ENCODE measurements around the gene SMIM45.

SMIM45 gene

DNA sequence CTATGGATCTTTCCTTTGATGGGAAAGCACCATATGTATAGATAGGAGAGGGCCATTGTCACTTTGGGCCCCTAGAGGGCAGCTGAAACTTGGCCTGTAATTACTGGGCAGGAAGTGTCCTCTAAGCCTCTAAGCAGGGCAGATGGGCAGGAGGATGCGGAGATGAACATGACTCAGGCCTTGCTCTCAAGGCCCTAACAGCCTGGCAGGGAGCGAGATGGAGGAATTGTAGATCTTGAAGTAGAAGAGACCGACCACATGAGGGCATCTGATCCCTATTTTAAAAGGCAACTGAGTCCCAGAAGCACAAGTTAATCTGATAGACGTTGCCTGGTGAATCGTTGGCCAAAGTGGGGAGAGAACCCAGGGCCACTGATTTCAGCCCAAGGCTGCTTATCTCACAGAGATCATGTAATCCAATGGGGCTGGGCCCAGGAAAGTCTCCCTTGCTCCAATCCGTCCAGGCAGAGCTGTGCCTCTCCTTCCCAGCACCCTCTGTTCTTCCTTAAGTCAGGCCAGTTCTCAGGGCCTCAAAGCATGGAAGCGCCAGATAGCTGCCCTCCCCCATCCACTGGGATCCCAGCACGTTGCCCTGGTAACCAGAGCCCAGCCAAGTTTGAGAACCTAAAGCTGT lies 14.8 kb downstream of the SMIM45 start:
- no peaks in the 10 kb centered on the region for H3K27me3 ChIP-seq
- H3K27ac ChIP-seq, result no peak overlapping the region
- no peak overlapping the region for H3K4me3 ChIP-seq
- TF ChIP-seq POLR2A (IDR thresholded peaks at IDR 0.05) (no peak), CTCF (IDR thresholded peaks at IDR 0.05) (peak in 1 of 4 experiments; percentile 15)
- no peaks in the 10 kb centered on the region for H3K9me3 ChIP-seq
- no peak for DNase-seq
- no peaks in the 10 kb centered on the region for H3K4me1 ChIP-seq
- H3K36me3 ChIP-seq, result no peaks in the 10 kb centered on the region
- intact Hi-C loops (cut with DNase I; ENCODE audit: low total_unique reads), result no loop called here

GRCh38 chr22:41968601-41969000 lies 16.7 kb downstream of the SMIM45 start:
- Histone ChIP-seq H3K4me1 (no peaks in the 10 kb centered on the region), H3K27ac (no peak overlapping the region), H3K4me3 (no peak overlapping the region), H3K36me3 (no peaks in the 10 kb centered on the region), H3K27me3 (no peaks in the 10 kb centered on the region), H3K9me3 (no peaks in the 10 kb centered on the region)
- TF ChIP-seq POLR2A (IDR thresholded peaks at IDR 0.05), result no peak
- no peak for TF ChIP-seq CTCF (IDR thresholded peaks at IDR 0.05)
- intact Hi-C loops (cut with DNase I; ENCODE audit: low total_unique reads), result no loop called here
- no peak for DNase-seq

DNA sequence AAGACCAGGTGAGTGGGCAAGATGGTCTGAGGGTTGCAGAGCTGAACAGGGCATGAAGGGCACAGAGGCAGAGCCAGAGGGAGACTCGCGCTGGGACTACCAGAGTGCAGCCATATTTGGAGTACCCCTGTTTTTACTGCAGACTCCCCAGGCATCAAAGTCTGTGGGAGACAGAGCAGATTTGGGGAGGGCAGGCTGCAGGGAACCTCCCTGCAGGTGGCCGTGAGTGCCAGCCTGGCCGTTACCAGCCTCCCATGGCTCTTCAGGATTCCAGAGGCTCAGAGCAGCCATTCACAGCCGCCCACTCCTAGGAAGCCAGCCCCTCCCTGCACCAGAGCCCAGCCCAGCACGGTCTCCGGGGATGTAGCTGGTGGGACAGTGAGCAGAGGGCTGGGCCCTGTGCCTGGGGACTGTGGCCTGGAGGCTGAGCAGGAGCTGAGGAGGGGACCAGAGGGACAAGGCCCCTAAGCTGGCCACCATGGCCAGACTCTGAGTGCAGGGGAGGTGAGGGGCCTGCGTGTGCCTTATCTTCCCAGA lies 17.2 kb downstream of the SMIM45 start, which contains the start of gene SEPTIN3:
Gene SEPTIN3 (plus strand): TSS at position 334 of the 537 bp plus-strand sequence. CDS start 2,050 bp downstream, outside the sequence.
- TF ChIP-seq CTCF (IDR thresholded peaks at IDR 0.05) (no peak), POLR2A (IDR thresholded peaks at IDR 0.05) (no peak)
- DNase-seq, result no peak
- no peaks in the 10 kb centered on the region for H3K36me3 ChIP-seq
- H3K4me1 ChIP-seq, result no peaks in the 10 kb centered on the region
- no peak within 1 kb of the TSS for H3K27ac ChIP-seq
- no peaks in the 10 kb centered on the region for H3K9me3 ChIP-seq
- H3K4me3 ChIP-seq, result no peak within 1 kb of the TSS
- intact Hi-C loops (cut with DNase I; ENCODE audit: low total_unique reads), result no loop called here
- no peaks in the 10 kb centered on the region for H3K27me3 ChIP-seq

DNA sequence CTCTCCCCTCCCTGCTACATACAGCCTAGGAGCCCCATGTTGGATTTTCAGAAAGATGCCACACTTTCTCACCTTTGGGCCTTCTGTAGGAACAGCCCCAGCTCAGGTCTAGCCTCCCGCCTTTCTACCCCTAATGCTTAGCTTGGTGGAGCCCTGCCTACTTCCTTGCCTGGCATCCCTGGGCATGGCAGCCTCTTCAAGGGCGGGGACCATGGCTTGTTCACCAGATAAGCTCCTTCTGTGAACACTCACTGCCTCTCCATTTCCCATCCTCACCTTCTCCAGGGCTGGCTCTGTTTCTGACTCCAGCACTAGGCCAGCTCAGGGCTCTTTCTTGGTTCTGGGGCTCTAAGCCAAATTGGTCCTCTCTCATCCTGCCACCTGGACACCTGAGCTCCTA lies 18.7 kb downstream of the SMIM45 start:
- no peaks in the 10 kb centered on the region for H3K4me1 ChIP-seq
- TF ChIP-seq CTCF (IDR thresholded peaks at IDR 0.05), result no peak
- TF ChIP-seq POLR2A (IDR thresholded peaks at IDR 0.05), result no peak
- H3K4me3 ChIP-seq, result no peak overlapping the region
- no peak overlapping the region for H3K27ac ChIP-seq
- no peaks in the 10 kb centered on the region for H3K36me3 ChIP-seq
- H3K27me3 ChIP-seq, result no peaks in the 10 kb centered on the region
- intact Hi-C loops (cut with DNase I; ENCODE audit: low total_unique reads), result no loop called here
- no peak for DNase-seq
- H3K9me3 ChIP-seq, result no peaks in the 10 kb centered on the region

- peaks cover 0 to 3% of the 10 kb centered on the region in 2 donors for H3K27me3 ChIP-seq
- no peak for TF ChIP-seq CTCF (IDR thresholded peaks at IDR 0.05)
- TF ChIP-seq POLR2A (IDR thresholded peaks at IDR 0.05), result no peak
Observed at GRCh38 chr22:41971431-41971830, 19.5 kb downstream of the SMIM45 start.

More at GRCh38 chr22:41971431-41971830, 19.5 kb downstream of the SMIM45 start:
- H3K4me3 ChIP-seq, result no peak overlapping the region
- peaks cover 0 to 4% of the 10 kb centered on the region in 2 donors for H3K4me1 ChIP-seq
- H3K9me3 ChIP-seq, result no peaks in the 10 kb centered on the region
- DNase-seq, result no peak
- no peaks in the 10 kb centered on the region for H3K36me3 ChIP-seq
- intact Hi-C loops (cut with DNase I; ENCODE audit: low total_unique reads), result no loop called here
- H3K27ac ChIP-seq, result no peak overlapping the region

All from uterus (tissue), 3 donors.